Immature natural killer cell (primary cell): ENCODE data around the gene ABCB9. TPM values are rescaled to one million over a fixed set of nuclear protein-coding genes. Genes with fewer than 3 reads are reported as not detected.
"Not testable (repeated sequence)": the region's sequence is repeated elsewhere in the genome, so short reads cannot be mapped to it uniquely, and the experiment has no call there.

Experiments used
- DNase-seq, 3 donors: peaks; one replicate each; pipeline ENCODE4 v3.0.0; 2022; ENCODE audit warnings: mixed read lengths in 1 of 3
- H3K27ac Mint-ChIP-seq, 6 donors: one replicate each; pipeline ENCODE4 v1.8.0; 2020; ENCODE audit warnings: mixed read lengths in 6 of 6, mild to moderate bottlenecking in 5 of 6, inconsistent platforms in 4 of 6, moderate library complexity in 3 of 6
- H3K27me3 Mint-ChIP-seq, 3 donors: one replicate each; pipeline ENCODE4 v1.8.0; 2020 to 2021; ENCODE audit warnings: low read depth in 3 of 3, mild to moderate bottlenecking in 3 of 3, mixed read lengths in 3 of 3, moderate library complexity in 3 of 3, inconsistent platforms in 1 of 3
- H3K36me3 Mint-ChIP-seq, 3 donors: one replicate each; pipeline ENCODE4 v1.8.0; 2020; ENCODE audit warnings: mixed read lengths in 3 of 3, inconsistent platforms in 2 of 3, mild to moderate bottlenecking in 2 of 3
- H3K4me1 Mint-ChIP-seq, 2 donors: one replicate each; pipeline ENCODE4 v1.8.0; 2020; ENCODE audit warnings: inconsistent platforms in 2 of 2, mild to moderate bottlenecking in 2 of 2, mixed read lengths in 2 of 2, moderate library complexity in 1 of 2
- H3K4me3 Mint-ChIP-seq, 5 donors: one replicate each; pipeline ENCODE4 v1.8.0; 2020; ENCODE audit warnings: mild to moderate bottlenecking in 5 of 5, mixed read lengths in 5 of 5, inconsistent platforms in 3 of 5, moderate library complexity in 3 of 5
- H3K9me3 Mint-ChIP-seq, 6 donors: one replicate each; pipeline ENCODE4 v1.8.0; 2020; ENCODE audit warnings: mild to moderate bottlenecking in 6 of 6, mixed read lengths in 6 of 6, inconsistent platforms in 4 of 6, moderate library complexity in 3 of 6
- polyA plus RNA-seq, 3 donors: library from polyadenylated mRNA; unstranded; fragments of 300-500 nt; fragmentation: Illumina TruSeq; gene quantifications; one replicate each; pipeline ENCODE4 v1.2.3, GENCODE V29; 2021

ABCB9 gene
- polyA plus RNA-seq, 3 donors from 2014 or later = 0.31 to 0.44 TPM; not detected in 1

- DNase-seq = no peak
- peak overlapping the region; percentile 99 to 100 (median 100) for H3K27ac Mint-ChIP-seq
- H3K4me1 Mint-ChIP-seq = peaks cover 91 to 97% of the 10 kb centered on the region in 2 donors
- H3K36me3 Mint-ChIP-seq = no peaks in the 10 kb centered on the region
- peaks cover 18 to 50% (median 33%) of the 10 kb centered on the region in 3 donors for H3K27me3 Mint-ChIP-seq
- H3K9me3 Mint-ChIP-seq = no peaks in the 10 kb centered on the region
- H3K4me3 Mint-ChIP-seq = peak overlapping the region; percentile 94 to 99 (median 97)
Measured at GRCh38 chr12:122893208-122894153, 72.8 kb downstream of the ABCB9 start.

- Mint-ChIP-seq H3K27me3 (peaks cover 17 to 46% (median 35%) of the 10 kb centered on the region in 3 donors), H3K4me3 (peak overlapping the region; percentile 42 to 57 (median 44)), H3K27ac (peak overlapping the region; percentile 17 to 100 (median 58)), H3K4me1 (peaks cover 91 to 97% of the 10 kb centered on the region in 2 donors)
- not testable (repeated sequence) for H3K9me3 Mint-ChIP-seq, H3K36me3 Mint-ChIP-seq, DNase-seq
Measured at GRCh38 chr12:122892724-122893123, 73.5 kb downstream of the ABCB9 start.

GRCh38 chr12:122891661-122892525 lies 74.4 kb downstream of the ABCB9 start:
- H3K36me3 Mint-ChIP-seq = no peaks in the 10 kb centered on the region
- H3K4me1 Mint-ChIP-seq = peaks cover 91 to 97% of the 10 kb centered on the region in 2 donors
- H3K9me3 Mint-ChIP-seq = no peaks in the 10 kb centered on the region
- peak overlapping the region; percentile 22 to 89 (median 54) for H3K27ac Mint-ChIP-seq
- H3K4me3 Mint-ChIP-seq = peak overlapping the region; percentile 42 to 90 (median 84)
- DNase-seq = no peak
- H3K27me3 Mint-ChIP-seq = peaks cover 17 to 42% (median 34%) of the 10 kb centered on the region in 3 donors

- Mint-ChIP-seq H3K4me3 (peak overlapping the region; percentile 72 to 90 (median 84)), H3K9me3 (no peaks in the 10 kb centered on the region), H3K36me3 (no peaks in the 10 kb centered on the region), H3K27ac (peak overlapping the region; percentile 79 to 97 (median 88)), H3K4me1 (peaks cover 92 to 98% of the 10 kb centered on the region in 2 donors), H3K27me3 (peaks cover 3 to 24% (median 14%) of the 10 kb centered on the region in 3 donors)
- DNase-seq = peak in 2 of 3 donors; percentile 57 to 59
Measured at GRCh38 chr12:122889761-122890520, 76.3 kb downstream of the ABCB9 start.

- Mint-ChIP-seq H3K9me3 (no peaks in the 10 kb centered on the region), H3K27me3 (peaks cover 3 to 19% (median 11%) of the 10 kb centered on the region in 3 donors), H3K4me3 (peak overlapping the region; percentile 72 to 95 (median 85)), H3K4me1 (peaks cover 92 to 98% of the 10 kb centered on the region in 2 donors), H3K27ac (peak overlapping the region; percentile 86 to 98 (median 90)), H3K36me3 (no peaks in the 10 kb centered on the region)
- peak in 1 of 3 donors; percentile 43 for DNase-seq
Measured at GRCh38 chr12:122888232-122888752, 78.0 kb downstream of the ABCB9 start.

GRCh38 chr12:122887819-122888212 lies 78.4 kb downstream of the ABCB9 start:
- DNase-seq = no peak
- H3K4me3 Mint-ChIP-seq = peak overlapping the region; percentile 72 to 95 (median 85)
- peaks cover 3 to 19% (median 11%) of the 10 kb centered on the region in 3 donors for H3K27me3 Mint-ChIP-seq
- no peaks in the 10 kb centered on the region for H3K36me3 Mint-ChIP-seq
- peak overlapping the region; percentile 86 to 98 (median 90) for H3K27ac Mint-ChIP-seq
- H3K9me3 Mint-ChIP-seq = no peaks in the 10 kb centered on the region
- peaks cover 94 to 98% of the 10 kb centered on the region in 2 donors for H3K4me1 Mint-ChIP-seq

GRCh38 chr12:122886851-122887818 lies 79.1 kb downstream of the ABCB9 start:
- H3K27me3 Mint-ChIP-seq = peaks cover 3 to 19% (median 11%) of the 10 kb centered on the region in 3 donors
- H3K27ac Mint-ChIP-seq = peak overlapping the region; percentile 86 to 98 (median 90)
- H3K9me3 Mint-ChIP-seq = no peaks in the 10 kb centered on the region
- DNase-seq = no peak
- peaks cover 94 to 98% of the 10 kb centered on the region in 2 donors for H3K4me1 Mint-ChIP-seq
- H3K36me3 Mint-ChIP-seq = no peaks in the 10 kb centered on the region
- peak overlapping the region; percentile 72 to 95 (median 85) for H3K4me3 Mint-ChIP-seq

- no peaks in the 10 kb centered on the region for H3K36me3 Mint-ChIP-seq
- no peaks in the 10 kb centered on the region for H3K9me3 Mint-ChIP-seq
- peaks cover 3 to 20% (median 11%) of the 10 kb centered on the region in 3 donors for H3K27me3 Mint-ChIP-seq
- H3K27ac Mint-ChIP-seq = peak overlapping the region in 4 of 6 donors; percentile 31 to 78 (median 54)
- DNase-seq = no peak
- peak overlapping the region; percentile 15 to 61 (median 27) for H3K4me3 Mint-ChIP-seq
- peaks cover 94 to 98% of the 10 kb centered on the region in 2 donors for H3K4me1 Mint-ChIP-seq
Measured at GRCh38 chr12:122886161-122886560, 80.1 kb downstream of the ABCB9 start.

GRCh38 chr12:122884860-122885259 lies 81.4 kb downstream of the ABCB9 start:
- peaks cover 94 to 98% of the 10 kb centered on the region in 2 donors for H3K4me1 Mint-ChIP-seq
- no peaks in the 10 kb centered on the region for H3K9me3 Mint-ChIP-seq
- no peak overlapping the region for H3K27ac Mint-ChIP-seq
- no peaks in the 10 kb centered on the region for H3K36me3 Mint-ChIP-seq
- no peak overlapping the region for H3K4me3 Mint-ChIP-seq
- peaks cover 3 to 18% (median 13%) of the 10 kb centered on the region in 3 donors for H3K27me3 Mint-ChIP-seq
- no peak for DNase-seq

- Mint-ChIP-seq H3K4me1 (peaks cover 94 to 98% of the 10 kb centered on the region in 2 donors), H3K36me3 (no peaks in the 10 kb centered on the region), H3K4me3 (peak overlapping the region in 3 of 5 donors; percentile 17 to 67 (median 61)), H3K27ac (peak overlapping the region; percentile 6 to 86 (median 68)), H3K27me3 (peaks cover 3 to 16% (median 11%) of the 10 kb centered on the region in 3 donors), H3K9me3 (no peaks in the 10 kb centered on the region)
- no peak for DNase-seq
Measured at GRCh38 chr12:122884091-122884826, 82.0 kb downstream of the ABCB9 start.

- DNase-seq = no peak
- peaks cover 94 to 98% of the 10 kb centered on the region in 2 donors for H3K4me1 Mint-ChIP-seq
- peak overlapping the region; percentile 58 to 74 (median 65) for H3K4me3 Mint-ChIP-seq
- no peaks in the 10 kb centered on the region for H3K36me3 Mint-ChIP-seq
- peaks cover 5 to 19% (median 8%) of the 10 kb centered on the region in 3 donors for H3K27me3 Mint-ChIP-seq
- peak overlapping the region; percentile 38 to 89 (median 80) for H3K27ac Mint-ChIP-seq
- H3K9me3 Mint-ChIP-seq = no peaks in the 10 kb centered on the region
Measured at GRCh38 chr12:122882908-122883558, 83.2 kb downstream of the ABCB9 start.
